ENCODE results near the gene TSPEAR.
"Not testable (repeated sequence)": the region's sequence is repeated elsewhere in the genome, so short reads cannot be mapped to it uniquely, and the experiment has no call there.

Gene TSPEAR

GRCh38 chr21:44568667-44569556, 142.5 kb downstream of the TSPEAR start:
- DNase-seq (ENCODE audit: low read depth) = no peak

DNA sequence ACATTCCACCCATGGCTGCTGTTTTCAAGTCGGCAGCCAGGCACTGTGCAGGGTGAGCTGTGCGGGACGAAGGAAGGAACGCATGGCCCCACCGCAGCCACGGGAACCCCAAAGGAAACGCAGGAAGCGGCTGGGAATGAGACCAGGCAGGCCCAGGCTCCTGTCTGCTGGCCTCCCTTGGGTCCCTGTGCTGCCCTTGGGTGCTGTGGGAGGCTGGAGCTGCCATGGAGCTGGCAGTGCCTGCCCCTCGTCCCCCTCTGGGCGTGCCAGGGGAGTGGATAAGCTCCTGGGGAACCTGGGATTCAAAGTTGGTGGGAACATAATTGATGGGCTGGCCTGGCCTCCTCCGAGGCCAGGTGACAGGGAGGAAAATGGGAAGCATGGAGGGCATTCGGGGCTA, 143.1 kb downstream of the TSPEAR start:
- DNase-seq (ENCODE audit: low read depth) = no peak

- no peak for DNase-seq (ENCODE audit: low read depth)
These were observed 143.7 kb downstream of the TSPEAR start for GRCh38 chr21:44567481-44568171.

DNA sequence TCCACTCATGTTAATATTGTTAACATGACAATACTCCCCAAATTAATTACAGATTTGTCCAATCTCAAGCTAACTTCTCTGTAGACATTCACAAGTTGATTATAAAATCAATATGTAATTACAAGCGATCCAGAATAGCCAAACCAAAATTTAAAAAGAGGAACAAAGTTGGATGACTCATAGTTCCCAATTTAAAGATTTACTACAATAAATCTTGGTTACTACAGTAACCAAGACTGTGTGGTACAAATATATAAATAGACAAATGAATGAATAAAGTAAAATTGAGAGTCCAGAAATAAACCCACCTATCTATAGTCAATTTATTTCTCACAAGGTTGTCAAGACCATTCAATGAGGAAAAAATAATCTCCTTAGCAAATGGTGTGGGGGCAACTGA, 145.0 kb downstream of the TSPEAR start:
- DNase-seq (ENCODE audit: low read depth) = no peak

GRCh38 chr21:44564886-44565598, 146.3 kb downstream of the TSPEAR start:
- DNase-seq (ENCODE audit: low read depth) = no peak

DNA sequence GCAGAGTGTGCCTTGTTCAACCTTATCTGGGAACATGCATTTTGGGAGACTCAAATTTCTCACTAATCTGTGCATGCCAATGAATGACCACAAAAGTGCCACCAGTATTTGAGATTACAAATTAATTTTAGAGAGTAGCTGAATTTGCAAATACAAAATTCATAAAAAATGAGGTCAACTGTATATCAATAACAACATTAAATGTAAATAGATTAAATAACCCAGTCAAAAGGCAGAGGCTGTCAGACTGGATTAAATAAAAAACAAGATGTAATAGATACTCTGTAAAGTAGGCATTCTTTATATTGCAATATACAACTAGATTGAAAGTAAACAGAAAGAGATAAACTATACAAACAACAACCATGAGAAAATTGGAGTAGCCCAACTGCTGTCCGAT, 147.3 kb downstream of the TSPEAR start:
- DNase-seq (ENCODE audit: low read depth) = no peak

DNA sequence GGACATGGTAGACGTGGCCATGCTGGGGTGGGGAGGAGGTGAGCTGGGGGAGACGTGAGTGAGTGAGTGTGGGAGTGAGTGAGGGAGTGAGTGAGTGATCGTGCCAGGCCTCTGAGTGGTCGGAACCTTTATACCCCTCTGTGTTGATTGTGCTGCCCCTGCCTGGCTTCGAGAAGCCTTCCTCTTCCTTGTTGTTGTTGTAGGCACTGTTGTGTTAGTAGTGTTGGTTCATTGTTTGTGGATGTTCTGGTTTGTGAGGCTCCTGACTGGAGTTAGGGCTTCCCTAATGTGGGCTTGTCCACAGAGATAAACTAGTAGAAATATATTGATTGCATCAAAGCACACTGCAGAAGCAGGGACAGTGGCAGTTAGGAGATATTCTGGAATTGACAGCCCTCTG, 152.7 kb downstream of the TSPEAR start, which contains the start of gene KRTAP10-3:
KRTAP10-3 (minus strand) TSS at position 101 of the 400 bp plus-strand sequence; CDS start at position 21, 80 bp downstream.
- DNase-seq (ENCODE audit: low read depth) = no peak

DNA sequence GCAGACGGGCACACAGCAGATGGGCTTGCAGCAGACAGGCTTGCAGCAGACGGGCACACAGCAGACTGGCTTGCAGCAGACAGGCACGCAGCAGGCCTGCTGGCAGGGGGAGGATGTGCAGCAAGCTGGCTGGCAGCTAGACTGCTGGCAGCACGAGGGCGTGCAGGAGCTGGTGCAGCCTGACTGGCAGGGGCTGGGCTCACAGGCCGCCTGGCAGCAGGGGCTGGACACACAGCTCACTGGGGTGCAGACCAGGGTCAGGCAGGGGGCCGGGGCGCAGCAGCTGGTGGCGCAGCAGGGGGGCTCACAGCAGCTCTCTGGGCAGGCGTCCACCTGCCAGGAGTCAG, 153.1 kb downstream of the TSPEAR start:
- DNase-seq (ENCODE audit: low read depth) = not testable (repeated sequence)

DNA sequence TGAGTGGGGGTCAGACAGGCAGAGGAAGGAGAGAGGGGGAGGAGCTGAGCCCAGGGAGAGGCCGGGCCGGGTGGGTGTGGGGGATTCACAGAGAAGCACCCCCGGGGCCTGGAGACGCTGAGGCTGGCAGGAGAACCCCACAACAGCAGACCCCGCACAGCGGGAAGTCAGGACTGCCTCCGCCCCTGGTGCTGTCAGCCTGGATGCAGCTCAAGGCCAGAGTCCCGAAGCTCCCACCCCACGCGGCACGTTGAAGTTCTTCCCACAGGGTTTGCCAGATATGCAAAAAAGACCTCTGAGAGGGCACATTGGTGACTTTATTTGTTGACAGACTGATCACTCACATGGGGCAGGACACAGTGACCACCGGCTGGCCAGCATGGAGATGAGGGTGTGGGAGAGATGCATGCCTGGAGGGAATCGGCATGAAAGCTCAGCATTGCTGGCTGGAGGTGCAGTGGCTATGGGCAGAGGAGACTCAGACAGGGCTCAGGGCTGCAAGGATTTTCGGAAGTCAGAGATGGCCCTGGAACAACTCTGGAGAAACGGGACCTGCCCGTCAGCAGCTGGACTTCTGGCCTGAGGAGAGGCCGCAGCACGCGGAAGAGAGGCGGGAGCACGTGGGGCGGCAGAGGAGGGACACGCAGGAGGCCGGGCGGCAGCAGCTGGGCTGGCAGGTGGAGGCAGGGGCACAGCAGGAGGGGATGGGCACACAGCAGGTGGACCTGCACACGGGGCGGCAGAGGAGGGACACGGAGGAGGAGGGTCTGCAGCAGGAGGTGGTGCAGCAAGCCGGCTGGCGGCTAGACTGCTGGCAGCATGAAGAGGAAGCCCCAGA, 153.7 kb downstream of the TSPEAR start:
- no peak for DNase-seq (ENCODE audit: low read depth)

DNA sequence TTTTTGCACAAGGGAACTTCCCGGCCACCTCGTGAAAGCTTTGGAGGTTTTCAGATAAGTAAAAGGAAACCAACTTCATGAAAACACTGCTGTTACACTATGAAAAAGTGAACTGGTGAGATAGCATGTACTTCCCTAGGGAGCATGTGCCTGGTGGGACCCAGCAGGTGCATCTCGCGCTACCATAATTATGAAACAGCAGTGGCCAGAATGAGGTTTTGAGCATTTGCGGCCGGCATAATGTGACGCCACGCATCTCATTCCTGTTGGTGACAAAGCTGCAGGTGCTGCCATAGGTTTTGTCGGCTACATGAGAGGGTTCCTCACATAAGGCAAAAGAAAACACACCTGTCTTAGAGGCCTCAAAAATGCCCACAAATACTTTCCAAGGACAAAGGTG, 154.5 kb downstream of the TSPEAR start:
- DNase-seq (ENCODE audit: low read depth) = no peak

DNA sequence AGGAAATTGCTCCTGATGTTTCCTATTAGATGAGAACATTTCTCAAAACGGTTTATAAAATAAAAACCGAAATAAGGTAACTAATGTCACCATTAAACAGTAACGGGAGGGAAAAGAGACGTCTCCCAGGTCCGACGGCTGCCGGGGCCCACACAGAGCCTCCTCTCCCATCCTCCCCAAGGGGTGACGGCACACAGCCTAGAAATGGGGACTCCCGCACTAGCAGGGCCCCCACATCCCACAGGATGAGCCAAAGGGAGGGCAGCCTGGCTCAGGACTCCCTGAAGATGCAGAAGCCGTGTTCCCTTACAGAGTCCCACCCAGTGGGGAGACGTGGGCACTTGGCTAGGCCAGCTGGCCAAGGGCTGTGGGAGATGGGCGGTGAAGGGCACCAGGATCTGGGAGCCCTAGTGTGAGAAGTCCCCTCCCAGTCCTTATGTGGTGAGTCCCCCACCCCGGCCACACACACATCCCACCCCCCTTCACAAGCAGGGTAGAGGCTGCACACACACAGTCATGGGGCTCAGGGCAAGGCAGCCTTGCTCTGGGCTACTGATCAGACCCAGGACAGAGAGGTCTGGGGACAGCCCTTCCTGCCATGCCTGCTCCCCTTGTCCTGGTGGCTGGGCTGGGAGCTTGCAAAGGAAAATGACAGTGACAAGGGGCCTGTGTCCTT, 156.0 kb downstream of the TSPEAR start:
- DNase-seq (ENCODE audit: low read depth) = no peak

DNA sequence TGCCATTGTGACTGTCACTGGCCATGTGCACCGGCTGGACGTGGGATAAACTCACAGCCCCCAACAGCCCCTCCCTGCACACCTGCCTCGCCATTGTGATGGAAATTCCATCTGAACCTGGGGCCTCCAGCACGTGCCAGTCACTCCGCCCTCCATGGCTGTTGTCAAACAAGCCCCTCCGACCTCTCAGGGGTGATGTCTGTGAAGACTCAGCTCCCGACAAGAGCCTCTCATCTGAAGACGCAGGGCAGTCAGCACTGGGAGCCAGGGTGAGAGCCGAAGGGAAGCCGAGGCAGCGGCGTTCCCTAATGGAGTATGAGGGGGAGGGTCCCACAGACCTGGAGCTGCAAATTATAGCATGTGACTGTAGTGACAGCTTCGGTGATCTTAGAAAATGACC, 158.7 kb downstream of the TSPEAR start:
- DNase-seq (ENCODE audit: low read depth) = no peak

DNA sequence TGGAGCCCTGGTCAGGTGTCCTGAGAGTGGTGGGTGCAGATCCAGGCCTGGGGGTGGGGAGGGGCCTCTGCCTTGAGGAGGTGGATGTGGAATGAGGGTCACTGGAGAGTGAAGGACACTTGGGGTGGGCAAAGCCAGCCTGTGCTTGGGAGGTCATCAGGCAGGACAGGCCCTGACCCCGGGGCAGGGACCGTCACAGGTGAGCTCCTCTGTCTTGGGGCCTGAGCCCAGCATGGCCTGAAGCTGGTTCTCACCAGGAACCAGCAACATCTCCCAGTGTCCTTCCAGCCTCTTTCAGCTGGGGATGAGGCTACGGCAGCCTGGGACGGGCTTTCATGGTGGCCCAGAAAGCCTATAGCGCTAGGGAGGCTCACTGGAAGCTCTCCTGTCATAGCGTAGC, 159.2 kb downstream of the TSPEAR start:
- no peak for DNase-seq (ENCODE audit: low read depth)

- no peak for DNase-seq (ENCODE audit: low read depth)
These were observed 159.9 kb downstream of the TSPEAR start, which contains the start of gene KRTAP10-2 for GRCh38 chr21:44551340-44551961. Gene KRTAP10-2 (minus strand): TSS chr21:44551505. CDS start chr21:44551458, 47 bp downstream.

- no peak for DNase-seq (ENCODE audit: low read depth)
These were observed 160.6 kb downstream of the TSPEAR start for GRCh38 chr21:44550807-44551206.

GRCh38 chr21:44550285-44550684, 161.1 kb downstream of the TSPEAR start:
- DNase-seq (ENCODE audit: low read depth) = not testable (repeated sequence)

DNA sequence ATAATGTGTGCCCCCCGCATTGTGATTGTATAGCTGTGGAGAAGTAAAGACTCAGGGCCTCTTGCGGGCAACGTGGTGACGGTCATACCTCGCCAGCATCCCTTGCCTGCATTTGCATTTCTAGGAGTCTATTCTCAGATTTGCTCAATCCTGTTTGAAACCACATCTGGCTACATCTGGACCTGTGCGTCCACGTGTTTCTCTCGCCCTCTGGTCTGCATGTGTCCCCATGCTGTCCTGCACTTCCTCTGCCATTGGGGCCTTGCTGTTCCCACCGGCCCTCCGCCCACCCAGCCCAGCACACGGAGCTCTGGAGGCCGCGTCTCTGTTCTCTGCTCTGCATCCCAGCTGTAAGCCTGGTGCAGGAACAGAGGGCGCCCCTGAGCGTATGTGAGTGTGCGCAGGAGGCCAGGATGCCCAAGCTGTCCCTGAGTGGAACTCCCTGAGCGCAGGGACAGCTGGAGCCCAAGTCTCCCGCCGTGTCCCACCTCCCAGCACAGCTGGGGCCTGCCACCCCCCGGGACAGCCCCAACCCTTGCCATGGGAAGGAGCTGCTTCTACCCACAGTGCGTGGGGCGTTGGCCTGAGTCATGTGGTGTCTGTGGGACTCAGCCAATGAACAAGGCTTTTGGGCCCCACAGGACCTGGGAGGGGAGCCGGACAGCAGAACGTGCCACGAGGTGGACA, 161.7 kb downstream of the TSPEAR start:
- DNase-seq (ENCODE audit: low read depth) = no peak

DNA sequence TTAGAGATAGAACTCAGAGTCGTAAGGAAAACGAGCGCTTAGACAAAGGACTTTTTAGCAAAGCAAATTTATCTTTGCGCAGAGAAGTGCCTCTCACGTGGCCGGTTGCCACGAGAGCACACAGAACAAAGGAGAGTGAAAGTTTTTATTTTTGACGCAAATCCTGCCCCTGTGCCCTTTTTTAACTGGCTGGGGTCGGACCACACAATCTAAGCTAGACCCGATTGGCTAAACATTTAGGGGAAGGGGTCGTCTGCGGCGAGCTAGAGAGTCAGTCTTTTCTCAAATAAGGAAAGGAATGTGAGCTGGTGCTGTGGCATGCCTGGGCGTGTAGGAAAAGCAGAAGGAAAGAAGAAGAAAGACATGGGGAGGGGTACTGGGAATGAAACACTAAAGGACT, 162.4 kb downstream of the TSPEAR start:
- no peak for DNase-seq (ENCODE audit: low read depth)

- DNase-seq (ENCODE audit: low read depth) = no peak
These were observed 163.0 kb downstream of the TSPEAR start for GRCh38 chr21:44548381-44548780.

Data from activated T-cell treated with anti-CD3 and anti-CD28 coated beads for 24 hours (primary cell).